Kidney capillary endothelial cell (primary cell): ENCODE measurements around the gene STRIP2.
"Not testable (repeated sequence)": the region's sequence is repeated elsewhere in the genome, so short reads cannot be mapped to it uniquely, and the experiment has no call there.

Experiments
- DNase-seq: peaks from one replicate; pipeline ENCODE4 v3.0.0-alpha.2; 2018; ENCODE audit warnings: low spot score

STRIP2 gene, protein sequence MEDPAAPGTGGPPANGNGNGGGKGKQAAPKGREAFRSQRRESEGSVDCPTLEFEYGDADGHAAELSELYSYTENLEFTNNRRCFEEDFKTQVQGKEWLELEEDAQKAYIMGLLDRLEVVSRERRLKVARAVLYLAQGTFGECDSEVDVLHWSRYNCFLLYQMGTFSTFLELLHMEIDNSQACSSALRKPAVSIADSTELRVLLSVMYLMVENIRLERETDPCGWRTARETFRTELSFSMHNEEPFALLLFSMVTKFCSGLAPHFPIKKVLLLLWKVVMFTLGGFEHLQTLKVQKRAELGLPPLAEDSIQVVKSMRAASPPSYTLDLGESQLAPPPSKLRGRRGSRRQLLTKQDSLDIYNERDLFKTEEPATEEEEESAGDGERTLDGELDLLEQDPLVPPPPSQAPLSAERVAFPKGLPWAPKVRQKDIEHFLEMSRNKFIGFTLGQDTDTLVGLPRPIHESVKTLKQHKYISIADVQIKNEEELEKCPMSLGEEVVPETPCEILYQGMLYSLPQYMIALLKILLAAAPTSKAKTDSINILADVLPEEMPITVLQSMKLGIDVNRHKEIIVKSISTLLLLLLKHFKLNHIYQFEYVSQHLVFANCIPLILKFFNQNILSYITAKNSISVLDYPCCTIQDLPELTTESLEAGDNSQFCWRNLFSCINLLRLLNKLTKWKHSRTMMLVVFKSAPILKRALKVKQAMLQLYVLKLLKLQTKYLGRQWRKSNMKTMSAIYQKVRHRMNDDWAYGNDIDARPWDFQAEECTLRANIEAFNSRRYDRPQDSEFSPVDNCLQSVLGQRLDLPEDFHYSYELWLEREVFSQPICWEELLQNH

DNA sequence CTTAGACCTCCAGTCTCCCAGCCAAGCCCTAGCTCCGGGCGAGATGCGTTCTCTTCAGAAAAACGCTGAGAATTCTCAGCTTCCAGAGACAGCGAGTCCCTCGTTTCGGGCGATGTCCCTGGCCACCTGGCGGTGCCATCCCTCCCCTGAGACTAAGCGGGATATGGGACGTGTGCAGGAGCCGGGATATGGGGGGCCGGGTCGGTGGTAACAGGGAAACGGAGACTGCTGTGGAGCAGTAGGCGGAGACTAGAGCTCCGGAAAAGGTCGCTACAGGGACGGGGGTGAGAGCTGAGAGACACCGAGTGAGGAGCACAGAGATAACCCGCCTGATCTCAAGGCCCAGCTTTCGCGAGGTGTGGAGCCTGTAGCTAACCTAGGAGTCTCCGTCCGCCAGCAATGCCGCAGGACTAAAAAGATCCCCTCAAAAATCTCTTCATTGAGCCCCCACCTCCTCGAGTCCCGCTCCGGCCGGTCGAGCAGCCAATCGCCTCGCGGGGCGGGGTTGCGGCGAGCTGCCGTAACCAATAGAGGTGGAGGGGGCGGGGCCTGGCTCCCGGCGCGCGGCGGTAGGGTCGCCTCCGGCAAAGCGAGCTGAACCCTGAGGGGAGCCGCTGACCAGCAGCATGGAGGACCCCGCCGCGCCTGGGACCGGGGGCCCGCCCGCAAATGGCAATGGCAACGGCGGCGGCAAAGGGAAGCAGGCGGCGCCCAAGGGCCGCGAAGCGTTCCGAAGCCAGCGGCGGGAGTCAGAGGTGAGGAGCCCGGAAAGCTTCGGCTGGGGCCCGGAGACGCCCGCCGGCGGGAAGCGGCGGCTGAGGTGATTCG is at the start of gene STRIP2:
Gene STRIP2, plus strand, starts transcription at position 586 of the 828 bp plus-strand sequence. Its CDS starts 41 bp downstream, at position 627.
- DNase-seq: peak; percentile 84

DNA sequence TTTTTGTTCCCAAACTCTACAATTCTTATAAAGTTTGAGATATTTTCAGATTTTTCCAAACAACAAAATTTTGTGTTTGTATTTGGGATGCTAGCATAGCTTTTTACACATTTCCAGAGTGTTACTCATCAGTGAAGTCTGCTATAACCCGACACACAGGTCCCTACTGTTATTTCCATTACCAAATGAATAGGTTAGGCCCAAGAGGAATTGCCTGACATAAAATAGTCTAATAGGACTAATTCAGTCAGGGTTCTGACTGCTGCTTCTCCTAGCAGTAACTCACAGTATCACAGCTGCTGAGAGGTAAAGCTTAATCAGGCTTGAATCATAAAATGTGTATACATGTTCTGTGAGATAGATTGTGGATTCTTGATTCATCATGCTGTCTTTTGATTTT is 49.1 kb upstream of the STRIP2 start:
- DNase-seq: no peak

DNA sequence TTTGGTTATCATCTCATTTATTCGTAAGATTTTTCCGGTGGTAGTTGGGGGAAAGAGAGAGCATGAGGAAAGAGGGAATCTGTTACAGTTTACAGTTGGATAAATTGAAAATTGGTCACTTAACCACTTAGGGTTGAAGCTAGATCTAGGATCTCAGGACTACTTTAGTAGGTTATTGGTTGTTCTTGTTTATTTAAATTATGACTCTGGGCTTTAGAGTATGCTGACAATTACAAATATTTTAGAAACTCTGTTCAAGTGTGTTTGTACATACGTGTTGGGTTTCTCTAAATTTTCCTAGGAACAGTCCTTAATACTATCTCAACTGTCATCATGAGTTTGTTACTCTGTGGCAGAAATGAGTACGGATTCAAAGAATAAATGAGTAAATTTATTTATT is 48.6 kb upstream of the STRIP2 start:
- no peak for DNase-seq

DNA sequence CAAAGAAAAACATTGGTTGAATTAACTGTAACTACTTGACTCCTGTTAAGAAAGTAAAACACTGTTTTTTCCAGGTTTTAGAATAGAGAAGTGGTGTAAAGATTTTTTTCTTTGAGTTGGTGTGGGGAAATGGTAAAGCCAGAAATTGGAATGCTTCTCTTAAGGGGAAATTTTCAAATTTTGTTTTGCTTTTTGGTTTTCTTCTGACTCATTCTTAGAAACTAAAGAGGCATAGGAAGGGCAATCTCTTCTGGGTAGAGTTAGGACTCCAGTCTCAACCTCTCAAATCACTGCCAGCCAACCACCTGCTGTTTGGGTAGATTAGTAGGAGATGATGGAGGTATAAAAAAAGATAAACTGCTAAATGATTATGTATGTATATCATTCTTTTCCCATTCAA is 47.7 kb upstream of the STRIP2 start:
- DNase-seq: no peak

DNA sequence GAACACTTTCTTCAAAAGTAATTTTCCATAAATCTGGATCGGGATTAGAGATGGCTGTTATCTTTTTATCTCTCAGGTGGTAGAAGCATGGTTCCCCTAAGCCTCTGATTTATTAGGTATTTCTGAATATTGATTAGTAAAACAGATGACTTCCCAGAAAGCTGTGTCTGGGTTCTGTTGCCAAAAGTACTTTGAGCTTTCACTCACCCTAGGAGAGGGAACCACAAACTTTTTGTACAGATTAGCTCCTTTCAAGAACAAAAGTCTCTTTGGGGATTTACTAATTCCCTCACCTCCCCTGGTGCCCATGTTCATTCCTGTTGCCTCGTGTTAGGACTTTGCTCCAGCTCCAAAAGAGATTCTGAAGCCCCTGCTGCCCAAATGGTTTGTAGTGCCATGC is 46.7 kb upstream of the STRIP2 start:
- DNase-seq: no peak

DNA sequence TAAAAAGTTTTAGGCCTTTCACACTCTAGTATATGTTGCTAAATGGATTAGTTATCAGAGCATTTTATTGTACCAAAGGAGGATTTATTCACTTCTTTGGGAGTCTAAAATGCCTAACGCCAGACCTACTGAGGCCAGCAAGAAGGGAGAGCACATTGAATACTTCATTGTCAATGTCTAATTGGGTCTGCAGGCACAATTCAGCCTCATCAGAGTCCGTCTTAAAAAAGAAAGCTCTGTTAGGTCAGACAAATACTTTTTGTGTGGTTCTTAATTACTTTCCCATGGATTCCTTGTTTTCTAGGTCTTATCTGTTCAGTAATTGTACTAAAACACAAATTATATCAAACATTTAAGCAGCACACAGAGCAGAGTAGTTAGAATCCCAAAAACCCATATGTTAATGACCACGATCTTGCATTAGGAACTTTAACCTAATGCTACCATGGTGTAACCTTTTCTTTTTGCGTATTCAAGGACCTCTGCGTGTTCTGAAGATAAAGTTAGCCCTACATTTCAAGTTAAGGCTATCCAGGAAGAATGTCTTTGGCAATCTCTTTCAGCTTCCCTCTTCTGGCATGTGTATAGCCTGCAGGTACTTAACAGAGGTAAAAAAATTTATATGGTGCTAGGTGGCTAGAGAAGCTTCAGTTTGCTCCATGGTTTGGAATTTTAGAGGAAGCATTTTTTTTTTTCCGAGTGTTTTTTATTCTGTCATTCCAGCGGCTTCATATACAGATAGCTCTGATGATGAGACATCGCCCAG is 45.7 kb upstream of the STRIP2 start:
- no peak for DNase-seq

DNA sequence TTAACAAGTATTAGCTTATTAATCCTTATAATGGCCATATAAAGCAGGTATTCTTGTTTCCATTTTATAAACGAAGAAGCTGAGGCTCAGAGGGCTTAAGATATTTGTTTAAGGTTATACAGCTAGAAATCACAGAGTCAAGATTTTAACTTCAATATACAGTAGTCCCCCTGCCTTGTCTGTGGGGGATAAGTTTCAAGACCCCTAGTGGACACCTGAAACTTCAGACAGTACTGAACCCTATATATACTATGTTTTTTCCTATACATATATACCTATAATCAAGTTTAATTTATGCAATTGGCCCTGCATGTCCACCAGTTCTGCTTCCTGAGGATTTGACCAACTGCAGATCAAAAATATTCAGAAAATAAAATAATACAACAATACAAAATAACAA is 44.4 kb upstream of the STRIP2 start:
- no peak for DNase-seq

DNA sequence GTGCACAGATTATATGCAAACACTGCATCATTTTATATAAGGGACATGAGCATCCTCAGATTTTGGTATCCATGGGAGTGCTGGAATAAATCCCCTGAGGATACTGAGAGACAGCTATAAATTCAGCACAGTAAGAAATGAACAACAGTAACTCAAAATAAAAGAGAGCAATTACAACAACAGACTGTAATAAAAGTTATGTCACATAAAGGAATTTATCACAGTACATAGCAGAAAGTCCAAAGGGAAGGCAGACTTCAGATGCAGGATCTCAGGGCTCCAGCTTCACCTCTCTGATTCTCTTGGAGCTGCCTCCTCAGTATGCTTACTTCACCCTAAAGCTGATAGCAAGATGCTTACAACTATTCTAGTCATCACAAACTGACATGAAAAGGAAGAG is 43.9 kb upstream of the STRIP2 start:
- no peak for DNase-seq

DNA sequence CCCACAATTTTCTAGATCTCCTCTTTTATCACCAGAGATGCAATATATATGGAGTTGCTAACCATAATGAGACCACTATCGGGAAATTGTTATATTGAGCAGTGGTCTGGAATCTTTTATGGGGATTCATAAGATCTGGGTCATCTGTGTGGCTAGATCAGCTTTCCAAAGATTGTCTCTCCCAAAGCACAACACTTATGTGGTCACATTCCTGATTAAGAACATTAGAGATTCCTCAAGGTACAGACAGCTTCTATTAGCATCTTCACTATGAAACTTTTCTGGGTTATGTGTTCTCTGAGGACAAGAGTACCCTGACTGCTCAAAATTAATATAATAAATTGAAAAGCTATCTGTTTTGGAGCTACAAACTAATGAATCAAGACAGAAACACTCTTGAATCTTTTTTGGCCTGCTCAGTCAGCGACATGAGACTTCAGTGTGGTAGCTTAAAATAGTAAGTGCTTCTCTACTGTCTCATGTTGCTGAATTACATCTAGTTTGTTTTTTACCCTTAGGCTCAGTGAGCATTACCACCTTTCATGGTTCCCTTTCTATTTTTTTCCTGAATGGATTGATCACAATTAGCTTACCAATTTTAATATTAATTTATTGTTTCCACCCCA is 42.6 kb upstream of the STRIP2 start:
- no peak for DNase-seq

DNA sequence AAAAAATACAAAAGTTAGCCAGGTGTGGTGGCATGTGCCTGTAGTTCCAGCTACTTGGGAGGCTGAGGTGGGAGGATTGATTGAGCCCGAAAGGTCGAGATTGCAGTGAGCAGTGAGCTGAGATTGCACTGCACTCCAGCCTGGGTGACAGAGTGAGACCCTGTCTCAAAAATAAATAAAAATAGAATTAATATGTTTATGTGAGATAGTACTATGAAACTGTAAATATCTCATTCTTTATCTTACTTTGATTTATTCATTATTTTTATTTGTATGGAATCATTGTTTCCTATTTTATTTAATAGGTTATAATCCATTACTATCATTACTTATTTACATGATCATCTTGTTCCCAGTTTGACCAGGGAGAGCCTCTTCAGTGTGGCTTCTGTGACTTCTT is 41.0 kb upstream of the STRIP2 start:
- no peak for DNase-seq

DNA sequence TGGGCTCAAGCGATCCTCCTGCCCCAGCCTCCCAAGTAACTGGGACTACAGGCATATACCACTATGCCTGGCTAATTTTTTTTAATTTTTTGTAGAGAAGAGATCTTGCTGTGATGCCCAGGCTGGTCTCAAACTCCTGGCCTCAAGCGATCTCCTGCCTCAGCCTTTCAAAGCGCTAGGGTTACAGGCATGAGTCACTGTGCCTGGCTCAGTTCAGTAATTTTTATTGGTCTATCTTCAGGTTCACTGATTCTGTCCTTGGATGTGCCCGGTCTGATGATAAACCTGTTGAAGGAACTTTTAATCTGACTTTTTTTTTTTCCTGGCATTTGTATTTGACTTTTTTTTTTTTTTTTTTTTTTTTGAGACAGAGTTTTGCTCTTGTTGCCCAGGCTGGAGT is 40.1 kb upstream of the STRIP2 start:
- DNase-seq: no peak

DNA sequence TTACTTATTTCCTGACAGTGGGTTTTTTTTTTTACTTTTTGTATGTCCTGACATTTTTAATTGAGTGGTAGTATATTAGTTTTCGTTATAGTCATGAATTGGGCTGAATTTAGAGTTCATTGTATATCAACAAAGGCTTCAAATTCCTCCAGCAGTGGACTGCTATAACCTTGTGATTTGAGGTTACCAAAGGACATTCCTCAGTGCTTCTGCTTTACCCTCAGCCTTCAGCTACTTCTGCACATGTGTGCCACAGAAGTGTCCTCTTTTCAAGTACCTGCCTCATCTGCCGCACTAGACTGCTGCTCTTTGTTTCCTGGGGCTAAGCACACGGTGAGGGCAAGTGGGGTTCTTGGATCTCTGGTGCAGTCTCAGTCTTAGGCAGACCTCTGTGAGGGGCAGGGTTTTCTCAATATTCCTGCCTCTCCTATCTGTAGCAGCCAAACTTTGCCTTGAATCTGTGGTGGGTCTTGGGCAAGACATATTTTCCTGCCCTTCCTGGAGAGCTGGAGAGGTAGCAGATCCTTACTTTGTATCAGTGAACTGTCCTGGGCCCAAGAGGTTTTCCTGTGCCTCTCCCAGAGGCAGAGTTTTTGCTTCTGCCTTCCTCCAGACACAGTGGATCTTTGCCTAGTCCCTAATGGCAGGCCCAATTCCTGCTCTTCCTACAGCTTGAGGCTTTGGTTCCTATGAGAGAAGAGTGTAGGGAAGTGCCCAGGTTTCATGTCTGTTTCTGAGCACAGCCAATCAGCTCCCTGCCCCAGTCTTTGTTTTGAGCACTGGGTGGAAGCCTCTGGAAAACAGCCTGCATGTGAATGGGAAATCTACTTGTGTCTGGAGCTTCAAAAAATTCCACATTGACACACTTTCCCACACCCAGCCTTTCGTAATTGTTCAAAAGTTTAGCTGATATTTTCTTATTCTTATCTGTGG is 39.0 kb upstream of the STRIP2 start:
- no peak for DNase-seq

DNA sequence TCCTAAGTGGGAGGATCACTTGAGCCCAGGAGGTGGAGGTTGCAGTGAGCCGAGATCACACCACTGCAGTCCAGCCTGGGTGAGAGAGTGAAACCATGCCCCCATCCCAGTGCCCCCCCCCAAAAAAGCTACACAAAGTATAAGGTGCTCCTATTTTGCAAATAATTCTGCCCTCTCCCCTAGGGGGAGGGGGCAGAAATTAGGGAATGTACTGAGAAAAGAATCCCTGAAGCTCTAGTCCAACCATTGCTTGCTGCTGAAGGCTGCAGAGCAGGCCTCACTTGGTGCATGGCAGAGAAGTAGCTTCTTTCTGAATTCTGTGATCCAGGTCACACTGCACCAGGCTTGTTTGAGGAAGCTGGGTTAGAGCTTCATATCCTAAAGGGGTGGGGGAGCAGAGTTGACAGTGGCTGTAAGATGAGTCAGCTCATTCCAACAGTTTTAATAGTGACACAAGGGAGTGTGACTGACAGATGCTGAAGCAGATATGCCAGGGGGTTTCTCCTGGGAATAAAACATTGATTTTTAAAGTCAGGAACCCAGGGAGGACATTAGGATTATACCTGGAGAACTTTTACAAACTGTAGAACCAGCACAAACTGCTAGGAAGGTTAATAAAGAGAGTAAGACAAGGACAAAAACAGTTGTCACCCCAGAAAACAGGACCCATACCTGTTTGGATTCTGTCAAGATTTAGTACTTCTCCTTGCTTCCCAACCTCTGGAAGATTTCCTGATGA is 32.8 kb upstream of the STRIP2 start:
- DNase-seq: peak; percentile 40

DNA sequence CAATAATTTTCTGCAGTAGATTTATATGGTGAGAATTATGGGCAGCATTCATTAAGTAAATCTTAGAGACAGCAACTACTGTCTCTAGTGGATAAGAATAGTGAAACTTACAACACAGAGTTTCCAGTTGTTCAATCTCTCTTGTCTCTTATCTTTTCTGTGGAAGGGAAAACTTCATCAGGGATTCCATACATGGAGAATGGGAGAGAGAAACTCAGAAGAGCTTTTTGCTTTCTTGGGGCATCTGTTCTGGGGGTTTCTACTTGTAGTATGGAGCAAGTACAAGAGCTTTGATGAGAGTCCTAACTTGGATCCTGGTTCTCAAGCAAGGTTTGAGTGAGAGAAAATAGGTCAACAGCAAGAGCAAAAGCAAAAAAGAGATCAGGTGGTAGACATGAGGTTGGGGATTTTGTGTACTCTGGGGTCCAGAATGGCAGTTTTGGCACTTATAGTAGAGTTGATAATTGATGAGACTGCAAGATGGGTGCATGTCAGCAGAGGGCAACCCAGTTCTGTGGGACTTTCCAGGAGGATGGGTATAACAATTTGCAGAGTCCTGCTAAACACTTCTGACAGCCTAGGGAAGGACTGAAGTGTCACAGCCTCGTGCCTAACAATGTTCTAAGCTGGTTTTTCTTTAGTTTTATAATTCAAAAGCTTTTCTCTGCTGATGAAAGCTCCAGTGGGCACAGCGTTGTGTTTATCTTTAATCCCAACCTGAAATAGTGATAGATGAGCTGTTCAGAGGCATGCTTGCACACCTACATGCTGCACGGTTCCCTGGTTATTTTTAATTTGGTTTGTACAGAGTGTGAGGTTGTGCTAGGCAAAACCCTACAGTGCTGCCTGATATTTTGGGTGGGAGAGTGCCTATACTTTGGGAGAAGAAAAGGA is 32.0 kb upstream of the STRIP2 start:
- no peak for DNase-seq

DNA sequence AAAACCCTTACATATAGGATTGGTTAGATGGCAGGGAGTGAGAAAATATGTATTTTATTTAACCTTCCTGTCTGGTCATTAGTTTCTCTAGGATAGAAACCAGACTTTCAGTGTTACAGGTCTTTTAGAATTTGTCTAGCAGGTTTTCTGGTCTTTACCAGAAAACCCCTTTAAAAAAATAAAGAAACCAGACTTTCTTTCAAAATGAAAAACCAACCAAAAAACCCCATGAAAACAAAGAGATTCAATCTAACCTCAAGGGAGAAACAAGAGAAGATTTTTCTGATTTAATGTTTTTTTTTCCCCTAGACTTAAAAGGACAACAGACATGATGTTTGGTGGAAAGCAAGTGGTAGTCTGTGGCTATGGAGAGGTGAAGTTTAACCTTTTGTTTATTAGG is 28.7 kb upstream of the STRIP2 start:
- no peak for DNase-seq

DNA sequence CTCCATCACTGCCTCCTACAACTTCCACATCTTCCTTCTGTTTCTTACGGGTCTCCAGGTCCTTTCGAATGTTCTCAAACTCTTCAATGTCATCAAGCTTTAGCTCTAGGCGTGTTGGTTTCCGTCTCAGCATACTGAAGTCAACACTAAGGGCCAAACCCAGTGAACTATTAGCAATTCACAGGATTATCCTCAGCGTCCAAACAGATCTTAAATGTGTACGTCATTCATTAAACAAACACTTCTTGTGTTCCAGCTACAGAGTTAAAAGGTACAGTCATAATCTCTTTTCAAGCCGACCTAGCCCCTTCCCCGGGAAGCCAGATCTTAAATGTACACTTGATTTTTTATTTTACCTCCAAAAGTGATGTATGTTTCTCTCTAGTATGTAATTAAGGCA is 24.0 kb upstream of the STRIP2 start:
- not testable (repeated sequence) for DNase-seq

DNA sequence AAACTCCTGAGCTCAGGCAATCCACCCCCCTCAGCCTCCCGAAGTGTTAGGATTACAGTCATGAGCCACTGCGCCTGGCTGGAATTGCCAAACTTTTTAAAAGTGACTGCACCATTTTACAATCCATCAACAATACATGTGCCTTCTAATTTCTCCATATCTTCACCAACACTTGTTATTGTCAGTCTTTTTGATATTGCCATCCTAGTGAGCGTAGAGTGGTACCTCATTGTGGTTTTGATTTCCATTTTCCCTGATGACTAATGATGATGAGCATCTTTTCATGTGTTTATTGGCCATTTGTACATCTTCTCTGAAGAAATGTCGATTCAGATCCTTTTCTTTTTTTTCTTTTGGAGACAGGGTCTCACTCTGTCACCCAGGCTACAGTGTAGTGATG is 21.7 kb upstream of the STRIP2 start:
- DNase-seq: no peak

DNA sequence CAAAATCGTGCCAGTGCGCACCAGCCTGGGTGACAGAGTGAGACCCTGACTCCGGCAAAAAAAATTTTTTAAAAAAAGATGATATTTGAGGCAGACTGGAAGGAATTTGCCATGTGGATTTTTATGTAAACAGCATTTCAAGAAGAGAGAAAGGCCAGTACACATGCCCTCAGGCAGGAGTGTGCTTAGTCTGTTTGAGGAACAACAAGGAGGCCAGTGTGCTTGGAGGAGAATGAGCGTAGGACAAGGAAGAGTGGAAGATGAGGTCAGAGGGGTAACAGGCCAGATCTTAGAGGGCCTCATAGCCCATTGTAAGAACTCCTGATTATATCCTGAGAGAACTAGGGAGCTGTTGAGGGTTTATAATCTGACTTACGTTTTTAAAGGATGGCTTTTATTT is 17.2 kb upstream of the STRIP2 start:
- no peak for DNase-seq
